ENCODE results near the gene DEFB112.

Gene DEFB112

GRCh38 chr6:50003139-50003538 is 46.6 kb downstream of the DEFB112 start:
- H3K36me3 ChIP-seq (ENCODE audit: control insufficient read depth, insufficient read depth, low read length) = no peaks in the 10 kb centered on the region
- TF ChIP-seq CTCF (IDR thresholded peaks at IDR 0.05; ENCODE audit: insufficient read depth, low read length, poor library complexity, severe bottlenecking) = no peak
- DNase-seq (ENCODE audit: extremely low read depth, insufficient read length) = no peak
- H3K4me3 ChIP-seq (replicated peaks; ENCODE audit: low read depth, low read length) = no peak overlapping the region
- H3K27me3 ChIP-seq (replicated peaks; ENCODE audit: control insufficient read depth, insufficient read depth, low read length) = no peaks in the 10 kb centered on the region

DNA sequence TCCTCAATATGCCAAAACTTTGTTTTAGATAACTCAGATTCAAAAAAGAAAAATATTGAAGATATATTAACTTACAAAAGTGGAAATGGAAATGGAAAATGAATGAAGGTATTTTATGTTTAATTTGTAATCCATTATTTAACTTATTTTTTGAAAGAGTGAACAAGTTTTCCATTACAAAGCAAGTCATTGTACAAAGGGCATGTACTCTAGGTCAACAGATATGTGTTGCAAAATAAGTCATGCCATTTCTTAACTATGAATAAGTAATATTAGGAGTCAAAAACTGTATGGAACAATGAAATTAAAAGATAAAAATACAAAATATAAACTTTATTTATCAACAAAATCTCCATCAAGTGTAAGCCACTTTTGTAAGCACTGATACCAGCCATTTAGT is 54.5 kb downstream of the DEFB112 start:
- H3K4me3 ChIP-seq (replicated peaks; ENCODE audit: low read depth, low read length) = no peak overlapping the region
- DNase-seq (ENCODE audit: extremely low read depth, insufficient read length) = no peak
- no peak for TF ChIP-seq CTCF (IDR thresholded peaks at IDR 0.05; ENCODE audit: insufficient read depth, low read length, poor library complexity, severe bottlenecking)
- no peaks in the 10 kb centered on the region for H3K36me3 ChIP-seq (ENCODE audit: control insufficient read depth, insufficient read depth, low read length)
- H3K27me3 ChIP-seq (replicated peaks; ENCODE audit: control insufficient read depth, insufficient read depth, low read length) = no peaks in the 10 kb centered on the region

Data from GM06990 (cell line).